WTC11 (cell line): ENCODE data around the gene GRM4.

Experiments used
- ELF4 ChIP-seq: sonication (generic); formaldehyde crosslinking; IDR thresholded peaks from 2 replicates; pipeline ENCODE4 v1.8.1; 2022; ENCODE audit warnings: low read depth, mild to moderate bottlenecking, moderate library complexity, missing genetic modification reagents
- FOXK1 ChIP-seq: sonication (generic); formaldehyde crosslinking; IDR thresholded peaks from 2 replicates; pipeline ENCODE4 v1.8.0; 2022; ENCODE audit warnings: mild to moderate bottlenecking, moderate library complexity, missing genetic modification reagents
- SOX15 ChIP-seq: fragments of 250-450 bp; sonication (Bioruptor Pico); IDR thresholded peaks from 2 replicates; pipeline ENCODE4 v1.9.0; 2021; ENCODE audit warnings: mild to moderate bottlenecking
- TP53 ChIP-seq: sonication (generic); formaldehyde crosslinking; IDR thresholded peaks from 2 replicates; pipeline ENCODE4 v1.8.1; 2023; ENCODE audit warnings: mild to moderate bottlenecking, missing genetic modification reagents
- TF ChIP-seq, protein P1 (sequence below): fragments of 200-600 bp; IDR thresholded peaks from 2 replicates; pipeline ENCODE4 v1.8.0; 2022; ENCODE audit warnings: antibody characterized with exemption
- TF ChIP-seq, protein P2 (sequence below): sonication (generic); formaldehyde crosslinking; IDR thresholded peaks from 2 replicates; pipeline ENCODE4 v1.8.0; 2022; ENCODE audit warnings: mild to moderate bottlenecking, missing genetic modification reagents

DNA sequence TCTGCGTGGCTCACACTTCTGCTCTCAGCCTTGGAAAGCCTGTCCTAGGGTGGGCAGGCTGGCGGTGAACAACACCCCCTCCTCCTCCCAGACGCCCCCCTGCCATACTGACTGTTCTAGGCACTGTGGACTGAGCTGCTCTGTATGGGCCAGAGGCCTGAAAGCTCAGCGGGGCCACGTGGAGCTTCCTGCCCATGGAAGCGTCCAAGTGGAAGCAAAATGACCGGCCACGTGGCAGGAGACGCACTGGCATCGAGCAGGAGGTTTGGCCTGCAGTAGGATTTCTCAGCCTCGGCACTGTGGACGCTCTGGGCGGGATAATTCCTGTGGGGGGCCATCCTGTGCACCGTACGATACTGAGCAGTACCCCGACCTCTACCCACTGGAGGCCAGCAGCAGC, 88.7 kb downstream of the GRM4 start:
- TF ChIP-seq, protein P1, sequence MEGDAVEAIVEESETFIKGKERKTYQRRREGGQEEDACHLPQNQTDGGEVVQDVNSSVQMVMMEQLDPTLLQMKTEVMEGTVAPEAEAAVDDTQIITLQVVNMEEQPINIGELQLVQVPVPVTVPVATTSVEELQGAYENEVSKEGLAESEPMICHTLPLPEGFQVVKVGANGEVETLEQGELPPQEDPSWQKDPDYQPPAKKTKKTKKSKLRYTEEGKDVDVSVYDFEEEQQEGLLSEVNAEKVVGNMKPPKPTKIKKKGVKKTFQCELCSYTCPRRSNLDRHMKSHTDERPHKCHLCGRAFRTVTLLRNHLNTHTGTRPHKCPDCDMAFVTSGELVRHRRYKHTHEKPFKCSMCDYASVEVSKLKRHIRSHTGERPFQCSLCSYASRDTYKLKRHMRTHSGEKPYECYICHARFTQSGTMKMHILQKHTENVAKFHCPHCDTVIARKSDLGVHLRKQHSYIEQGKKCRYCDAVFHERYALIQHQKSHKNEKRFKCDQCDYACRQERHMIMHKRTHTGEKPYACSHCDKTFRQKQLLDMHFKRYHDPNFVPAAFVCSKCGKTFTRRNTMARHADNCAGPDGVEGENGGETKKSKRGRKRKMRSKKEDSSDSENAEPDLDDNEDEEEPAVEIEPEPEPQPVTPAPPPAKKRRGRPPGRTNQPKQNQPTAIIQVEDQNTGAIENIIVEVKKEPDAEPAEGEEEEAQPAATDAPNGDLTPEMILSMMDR = no peak
- TF ChIP-seq TP53 (no peak), ELF4 (CRISPR knock-in tag) (no peak), FOXK1 (CRISPR knock-in tag) (no peak), SOX15 (CRISPR knock-in tag) (no peak)
- TF ChIP-seq, protein P2, sequence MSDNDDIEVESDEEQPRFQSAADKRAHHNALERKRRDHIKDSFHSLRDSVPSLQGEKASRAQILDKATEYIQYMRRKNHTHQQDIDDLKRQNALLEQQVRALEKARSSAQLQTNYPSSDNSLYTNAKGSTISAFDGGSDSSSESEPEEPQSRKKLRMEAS (CRISPR knock-in tag) = no peak
